BLaER1 (cell line): ENCODE results near the gene DPYSL3.

Experiments
- H3K27ac ChIP-seq: shearing (Covaris generic); formaldehyde crosslinking; 2 replicates; pipeline ENCODE4 v1.8.1; 2022
- H3K27me3 ChIP-seq: shearing (Covaris generic); formaldehyde crosslinking; 2 replicates; pipeline ENCODE4 v1.8.1; 2022
- H3K36me3 ChIP-seq: shearing (Covaris generic); formaldehyde crosslinking; 2 replicates; pipeline ENCODE4 v1.8.1; 2022
- H3K4me1 ChIP-seq: shearing (Covaris generic); formaldehyde crosslinking; 2 replicates; pipeline ENCODE4 v1.8.1; 2022
- H3K4me2 ChIP-seq: shearing (Covaris generic); formaldehyde crosslinking; 2 replicates; pipeline ENCODE4 v1.8.1; 2022
- H3K4me3 ChIP-seq: shearing (Covaris generic); formaldehyde crosslinking; 2 replicates; pipeline ENCODE4 v1.8.1; 2022
- H3K9ac ChIP-seq: shearing (Covaris generic); formaldehyde crosslinking; 2 replicates; pipeline ENCODE4 v1.8.1; 2022
- H3K9me3 ChIP-seq: shearing (Covaris generic); formaldehyde crosslinking; 2 replicates; pipeline ENCODE4 v1.8.1; 2022
- H4K20me1 ChIP-seq: shearing (Covaris generic); formaldehyde crosslinking; 2 replicates; pipeline ENCODE4 v1.8.1; 2022
- Cebpa-rat ChIP-seq: shearing (Covaris generic); IDR thresholded peaks from 2 replicates; pipeline ENCODE4 v1.8.1; 2022

DPYSL3 gene

GRCh38 chr5:147397616-147398015, 112.3 kb downstream of the DPYSL3 start:
- no peaks in the 10 kb centered on the region for H3K9me3 ChIP-seq
- TF ChIP-seq Cebpa-rat, result no peak
- H3K4me3 ChIP-seq, result no peak overlapping the region
- no peak overlapping the region for H3K9ac ChIP-seq
- no peaks in the 10 kb centered on the region for H4K20me1 ChIP-seq
- H3K27me3 ChIP-seq, result no peaks in the 10 kb centered on the region
- H3K4me1 ChIP-seq, result peaks cover 14% of the 10 kb centered on the region
- no peak overlapping the region for H3K27ac ChIP-seq
- no peak overlapping the region for H3K4me2 ChIP-seq
- no peaks in the 10 kb centered on the region for H3K36me3 ChIP-seq

GRCh38 chr5:147396070-147396823, 113.6 kb downstream of the DPYSL3 start:
- Histone ChIP-seq H3K9me3 (no peaks in the 10 kb centered on the region), H3K27me3 (no peaks in the 10 kb centered on the region), H3K27ac (no peak overlapping the region), H3K9ac (no peak overlapping the region), H3K36me3 (no peaks in the 10 kb centered on the region), H3K4me3 (no peak overlapping the region), H3K4me2 (no peak overlapping the region), H3K4me1 (peaks cover 14% of the 10 kb centered on the region), H4K20me1 (no peaks in the 10 kb centered on the region)
- TF ChIP-seq Cebpa-rat, result no peak

GRCh38 chr5:147393874-147394672, 115.8 kb downstream of the DPYSL3 start:
- no peaks in the 10 kb centered on the region for H3K27me3 ChIP-seq
- peaks cover 14% of the 10 kb centered on the region for H3K4me1 ChIP-seq
- H3K36me3 ChIP-seq, result no peaks in the 10 kb centered on the region
- H3K27ac ChIP-seq, result no peak overlapping the region
- no peak overlapping the region for H3K4me3 ChIP-seq
- H3K9me3 ChIP-seq, result no peaks in the 10 kb centered on the region
- no peaks in the 10 kb centered on the region for H4K20me1 ChIP-seq
- H3K4me2 ChIP-seq, result peak overlapping the region; percentile 22; the same call in 1 of the 2 replicates
- H3K9ac ChIP-seq, result no peak overlapping the region
- TF ChIP-seq Cebpa-rat, result no peak

GRCh38 chr5:147391781-147392180, 118.1 kb downstream of the DPYSL3 start:
- H3K9ac ChIP-seq, result no peak overlapping the region
- no peak for TF ChIP-seq Cebpa-rat
- H3K4me1 ChIP-seq, result peaks cover 14% of the 10 kb centered on the region
- no peaks in the 10 kb centered on the region for H4K20me1 ChIP-seq
- no peaks in the 10 kb centered on the region for H3K27me3 ChIP-seq
- H3K36me3 ChIP-seq, result no peaks in the 10 kb centered on the region
- H3K27ac ChIP-seq, result no peak overlapping the region
- H3K4me3 ChIP-seq, result no peak overlapping the region
- H3K9me3 ChIP-seq, result no peaks in the 10 kb centered on the region
- H3K4me2 ChIP-seq, result no peak overlapping the region

- no peak for TF ChIP-seq Cebpa-rat
- no peak overlapping the region for H3K27ac ChIP-seq
- H4K20me1 ChIP-seq, result no peaks in the 10 kb centered on the region
- no peak overlapping the region for H3K4me3 ChIP-seq
- H3K4me2 ChIP-seq, result no peak overlapping the region
- H3K9ac ChIP-seq, result no peak overlapping the region
- H3K36me3 ChIP-seq, result no peaks in the 10 kb centered on the region
- no peaks in the 10 kb centered on the region for H3K9me3 ChIP-seq
- peaks cover 14% of the 10 kb centered on the region for H3K4me1 ChIP-seq
- no peaks in the 10 kb centered on the region for H3K27me3 ChIP-seq
These were observed 119.1 kb downstream of the DPYSL3 start for GRCh38 chr5:147390654-147391225.

GRCh38 chr5:147388184-147389108, 121.4 kb downstream of the DPYSL3 start:
- H3K4me3 ChIP-seq, result no peak overlapping the region
- no peak for TF ChIP-seq Cebpa-rat
- H3K27ac ChIP-seq, result no peak overlapping the region
- H3K27me3 ChIP-seq, result no peaks in the 10 kb centered on the region
- H3K4me2 ChIP-seq, result no peak overlapping the region
- H3K36me3 ChIP-seq, result no peaks in the 10 kb centered on the region
- peaks cover 6% of the 10 kb centered on the region; the same call in 1 of the 2 replicates for H3K4me1 ChIP-seq
- H3K9me3 ChIP-seq, result no peaks in the 10 kb centered on the region
- no peaks in the 10 kb centered on the region for H4K20me1 ChIP-seq
- H3K9ac ChIP-seq, result no peak overlapping the region

- no peak for TF ChIP-seq Cebpa-rat
- no peaks in the 10 kb centered on the region for H3K27me3 ChIP-seq
- H4K20me1 ChIP-seq, result no peaks in the 10 kb centered on the region
- no peak overlapping the region for H3K27ac ChIP-seq
- H3K4me2 ChIP-seq, result no peak overlapping the region
- no peaks in the 10 kb centered on the region for H3K4me1 ChIP-seq
- H3K36me3 ChIP-seq, result no peaks in the 10 kb centered on the region
- H3K9ac ChIP-seq, result no peak overlapping the region
- no peaks in the 10 kb centered on the region for H3K9me3 ChIP-seq
- no peak overlapping the region for H3K4me3 ChIP-seq
These were observed 122.8 kb downstream of the DPYSL3 start for GRCh38 chr5:147387109-147387508.

- Histone ChIP-seq H3K9me3 (no peaks in the 10 kb centered on the region), H3K9ac (no peak overlapping the region), H3K36me3 (no peaks in the 10 kb centered on the region), H3K4me1 (no peaks in the 10 kb centered on the region), H3K4me2 (no peak overlapping the region), H3K27ac (no peak overlapping the region), H4K20me1 (no peaks in the 10 kb centered on the region), H3K27me3 (no peaks in the 10 kb centered on the region), H3K4me3 (no peak overlapping the region)
- no peak for TF ChIP-seq Cebpa-rat
These were observed 125.3 kb downstream of the DPYSL3 start for GRCh38 chr5:147384346-147385193.
